ENCODE data around the gene MINDY2.
"Not testable (repeated sequence)": the region's sequence is repeated elsewhere in the genome, so short reads cannot be mapped to it uniquely, and the experiment has no call there.

GRCh38 chr15:58883926-58884325 lies 112.8 kb downstream of the MINDY2 start:
- TF ChIP-seq, protein P1, sequence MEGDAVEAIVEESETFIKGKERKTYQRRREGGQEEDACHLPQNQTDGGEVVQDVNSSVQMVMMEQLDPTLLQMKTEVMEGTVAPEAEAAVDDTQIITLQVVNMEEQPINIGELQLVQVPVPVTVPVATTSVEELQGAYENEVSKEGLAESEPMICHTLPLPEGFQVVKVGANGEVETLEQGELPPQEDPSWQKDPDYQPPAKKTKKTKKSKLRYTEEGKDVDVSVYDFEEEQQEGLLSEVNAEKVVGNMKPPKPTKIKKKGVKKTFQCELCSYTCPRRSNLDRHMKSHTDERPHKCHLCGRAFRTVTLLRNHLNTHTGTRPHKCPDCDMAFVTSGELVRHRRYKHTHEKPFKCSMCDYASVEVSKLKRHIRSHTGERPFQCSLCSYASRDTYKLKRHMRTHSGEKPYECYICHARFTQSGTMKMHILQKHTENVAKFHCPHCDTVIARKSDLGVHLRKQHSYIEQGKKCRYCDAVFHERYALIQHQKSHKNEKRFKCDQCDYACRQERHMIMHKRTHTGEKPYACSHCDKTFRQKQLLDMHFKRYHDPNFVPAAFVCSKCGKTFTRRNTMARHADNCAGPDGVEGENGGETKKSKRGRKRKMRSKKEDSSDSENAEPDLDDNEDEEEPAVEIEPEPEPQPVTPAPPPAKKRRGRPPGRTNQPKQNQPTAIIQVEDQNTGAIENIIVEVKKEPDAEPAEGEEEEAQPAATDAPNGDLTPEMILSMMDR (IDR thresholded peaks at IDR 0.05), result not testable (repeated sequence)
- TF ChIP-seq POLR2A (IDR thresholded peaks at IDR 0.05), result not testable (repeated sequence)
